Naive thymus-derived CD8-positive, alpha-beta T cell (primary cell): ENCODE measurements around the gene CXCR4. TPM values are rescaled to one million over a fixed set of nuclear protein-coding genes. Genes with fewer than 3 reads are reported as not detected.

Source experiments
- ATAC-seq, 2 donors: fragments of 150-1000 bp; cut with Tn5 transposase in 1 of 2; sonication (Bioruptor Pico), chemical (Tn5 transposase) in 1 of 2; 1 replicate in 1 of 2; 2 replicates in 1 of 2; pipeline ENCODE4 v1.10.0; 2021; ENCODE audit warnings: mild to moderate bottlenecking in 2 of 2, moderate library complexity in 2 of 2
- POLR2A ChIA-PET: fragments of 350-600 bp; sonication (Branson Sonifier 250); formaldehyde crosslinking; loops from one replicate; lab custom pipeline; 2021; ENCODE audit warnings: antibody characterized with exemption; lab: Charles Lee
- DNase-seq, 10 donors: peaks; one replicate each; pipeline versions ENCODE4 v3.0.0 to v3.0.0-alpha.2; 2020 to 2022
- H3K27ac Mint-ChIP-seq, 10 donors: one replicate each; pipeline ENCODE4 v1.8.0; 2020 to 2022; ENCODE audit warnings: mild to moderate bottlenecking in 10 of 10, mixed read lengths in 10 of 10, moderate library complexity in 4 of 10, inconsistent platforms in 1 of 10
- H3K27me3 Mint-ChIP-seq, 5 donors: one replicate each; pipeline ENCODE4 v1.8.0; 2021 to 2022; ENCODE audit warnings: mixed read lengths in 5 of 5
- H3K36me3 Mint-ChIP-seq, 3 donors: one replicate each; pipeline ENCODE4 v1.8.0; 2020 to 2022; ENCODE audit warnings: mixed read lengths in 3 of 3, mild to moderate bottlenecking in 2 of 3, inconsistent platforms in 1 of 3
- H3K4me1 Mint-ChIP-seq, 4 donors: one replicate each; pipeline ENCODE4 v1.8.0; 2021 to 2022; ENCODE audit warnings: mixed read lengths in 4 of 4
- H3K4me3 Mint-ChIP-seq, 10 donors: one replicate each; pipeline ENCODE4 v1.8.0; 2020 to 2022; ENCODE audit warnings: mild to moderate bottlenecking in 10 of 10, mixed read lengths in 10 of 10, moderate library complexity in 6 of 10, inconsistent platforms in 1 of 10
- H3K9me3 Mint-ChIP-seq, 9 donors: one replicate each; pipeline ENCODE4 v1.8.0; 2020 to 2022; ENCODE audit warnings: mixed read lengths in 9 of 9, mild to moderate bottlenecking in 3 of 9, inconsistent platforms in 1 of 9, moderate library complexity in 1 of 9
- polyA plus RNA-seq, 3 donors: library from polyadenylated mRNA; unstranded; fragments of 300-500 nt; fragmentation: Illumina TruSeq; gene quantifications; one replicate each; pipeline ENCODE4 v1.2.3, GENCODE V29; 2021
- total RNA-seq, 8 experiments: library from RNA in 2 of 8; stranded (reverse) in 2 of 8; gene quantifications; one replicate each; pipeline ENCODE4 v1.2.3 and lab custom pipeline; 2021 to 2026

CXCR4 gene
- total and polyA plus RNA-seq, 5 experiments from 2014 or later: 366 to 1,161 (median 439) TPM

DNA sequence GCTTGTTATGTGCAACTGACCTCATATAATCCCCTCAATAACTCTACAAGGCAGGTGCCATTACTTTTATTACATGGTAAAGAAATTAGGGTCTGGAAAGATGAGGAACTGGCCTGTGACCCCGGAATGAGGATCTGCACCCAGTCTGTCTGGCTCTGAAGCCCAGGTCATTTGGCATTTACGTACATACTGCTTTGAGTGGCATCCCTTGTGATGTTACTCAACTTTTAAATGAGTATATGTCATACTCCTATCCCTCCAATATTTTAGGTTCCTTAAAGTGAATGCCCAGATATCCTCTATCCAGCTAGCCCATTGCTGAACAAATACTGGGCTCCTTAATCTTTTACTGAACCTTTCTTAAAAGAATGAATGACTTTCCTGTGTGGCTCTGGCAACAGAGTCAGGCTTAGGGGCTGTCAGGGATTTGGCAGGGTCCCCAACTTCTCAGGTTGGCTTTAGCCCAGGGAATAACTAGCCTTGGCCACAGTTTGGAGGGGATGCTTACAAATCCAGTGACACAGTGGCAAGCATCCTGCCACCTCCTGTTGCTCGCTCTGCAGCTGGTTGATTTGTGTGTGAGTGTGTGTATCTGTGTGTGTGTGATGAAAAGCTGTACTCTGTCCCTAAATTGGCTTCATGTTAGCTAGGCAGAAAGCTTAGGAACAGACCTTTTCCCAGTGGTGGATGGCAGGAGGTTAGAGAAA, 3.4 kb upstream of the CXCR4 start:
- POLR2A ChIA-PET: interaction anchor here (1.0 to 10.3 kb wide), 2 partner anchors 9 to 14 kb away, joined by 4 to 280 read pairs; no protein-coding TSS in a partner anchor
- Mint-ChIP-seq H3K4me1 (peaks cover 40 to 78% (median 72%) of the 10 kb centered on the region in 4 donors), H3K27ac (peak overlapping the region; percentile 61 to 100 (median 100)), H3K9me3 (peaks cover 0 to 10% (median 0%) of the 10 kb centered on the region in 9 donors), H3K36me3 (peaks cover 0 to 10% (median 9%) of the 10 kb centered on the region in 3 donors), H3K4me3 (peak overlapping the region in 8 of 10 donors; percentile 30 to 99 (median 44)), H3K27me3 (peaks cover 0 to 7% (median 0%) of the 10 kb centered on the region in 5 donors)
- DNase-seq: no peak
- no peak for ATAC-seq

GRCh38 chr2:136119717-136120675, 2.0 kb upstream of the CXCR4 start:
- Mint-ChIP-seq H3K4me1 (peaks cover 40 to 78% (median 68%) of the 10 kb centered on the region in 4 donors), H3K27me3 (peaks cover 0 to 7% (median 0%) of the 10 kb centered on the region in 5 donors), H3K36me3 (peaks cover 7 to 22% (median 22%) of the 10 kb centered on the region in 3 donors), H3K4me3 (peak overlapping the region; percentile 93 to 100 (median 99)), H3K9me3 (peaks cover 0 to 10% (median 0%) of the 10 kb centered on the region in 9 donors), H3K27ac (peak overlapping the region; percentile 99 to 100 (median 100))
- DNase-seq (peak in 2 of 10 donors; percentile 28), ATAC-seq (no peak)
- POLR2A ChIA-PET: interaction anchor here (0.5 to 11.4 kb wide), 15 partner anchors 12 to 264 kb away, joined by 3 to 703 read pairs (median 6); partner anchors contain the start of gene DARS1

- peak overlapping the region; percentile 93 to 100 (median 99) for H3K4me3 Mint-ChIP-seq
- POLR2A ChIA-PET: interaction anchor here (0.5 to 11.4 kb wide), 24 partner anchors 12 to 265 kb away, joined by 3 to 703 read pairs (median 4); partner anchors contain the start of gene DARS1
- H3K4me1 Mint-ChIP-seq: peaks cover 42 to 78% (median 66%) of the 10 kb centered on the region in 4 donors
- peak; percentile 57 to 58 for ATAC-seq
- H3K27me3 Mint-ChIP-seq: peaks cover 0 to 7% (median 0%) of the 10 kb centered on the region in 5 donors
- H3K9me3 Mint-ChIP-seq: peaks cover 0 to 10% (median 0%) of the 10 kb centered on the region in 9 donors
- H3K36me3 Mint-ChIP-seq: peaks cover 15 to 32% (median 29%) of the 10 kb centered on the region in 3 donors
- H3K27ac Mint-ChIP-seq: peak overlapping the region; percentile 99 to 100 (median 100)
- DNase-seq: peak; percentile 78 to 97 (median 88)
Measured at GRCh38 chr2:136118819-136119716, 1.1 kb upstream of the CXCR4 start.

DNA sequence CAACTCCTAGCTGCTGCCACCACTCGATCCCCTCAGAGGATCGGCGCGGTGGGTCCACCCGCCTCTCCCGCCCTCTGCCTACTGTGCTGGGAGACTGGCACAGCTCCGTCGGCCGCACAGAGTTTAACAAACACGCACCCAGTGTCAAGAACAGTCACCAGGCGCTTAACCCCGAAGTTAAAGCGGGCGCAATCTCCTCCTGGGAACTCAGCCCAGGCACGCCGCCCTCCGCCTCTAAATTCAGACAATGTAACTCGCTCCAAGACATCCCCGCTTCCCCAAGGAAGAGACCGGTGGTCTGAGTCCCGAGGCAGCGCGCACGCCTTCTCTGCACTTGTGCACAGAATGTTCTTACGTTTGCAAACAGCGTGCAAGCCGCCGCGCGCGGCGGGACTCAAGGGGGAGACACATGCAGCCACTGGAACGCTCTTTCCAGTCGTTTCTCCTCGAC, 533 bp downstream of the CXCR4 start:
- ATAC-seq (peak; percentile 2 to 4), DNase-seq (peak in 4 of 10 donors; percentile 41 to 80 (median 46))
- H3K9me3 Mint-ChIP-seq: peaks cover 0 to 10% (median 0%) of the 10 kb centered on the region in 9 donors
- H3K27me3 Mint-ChIP-seq: peaks cover 0 to 7% (median 0%) of the 10 kb centered on the region in 5 donors
- H3K27ac Mint-ChIP-seq: peak overlapping the region; percentile 99 to 100 (median 100)
- H3K4me1 Mint-ChIP-seq: peaks cover 45 to 78% (median 67%) of the 10 kb centered on the region in 4 donors
- POLR2A ChIA-PET: interaction anchor here (0.7 to 11.4 kb wide), 20 partner anchors 9 to 273 kb away, joined by 3 to 703 read pairs (median 5); partner anchors contain the start of gene DARS1
- peak overlapping the region; percentile 93 to 100 (median 99) for H3K4me3 Mint-ChIP-seq
- H3K36me3 Mint-ChIP-seq: peaks cover 20 to 48% (median 46%) of the 10 kb centered on the region in 3 donors

- peaks cover 20 to 51% (median 46%) of the 10 kb centered on the region in 3 donors for H3K36me3 Mint-ChIP-seq
- H3K27ac Mint-ChIP-seq: peak overlapping the region; percentile 99 to 100 (median 100)
- peak overlapping the region; percentile 93 to 100 (median 99) for H3K4me3 Mint-ChIP-seq
- H3K9me3 Mint-ChIP-seq: peaks cover 0 to 10% (median 0%) of the 10 kb centered on the region in 9 donors
- peak; percentile 27 to 31 for ATAC-seq
- H3K4me1 Mint-ChIP-seq: peaks cover 47 to 77% (median 65%) of the 10 kb centered on the region in 4 donors
- peak; percentile 50 to 87 (median 82) for DNase-seq
- POLR2A ChIA-PET: interaction anchor here (0.6 to 11.4 kb wide), 22 partner anchors 9 to 273 kb away, joined by 3 to 703 read pairs (median 5); partner anchors contain the start of gene DARS1
- H3K27me3 Mint-ChIP-seq: peaks cover 0 to 7% (median 0%) of the 10 kb centered on the region in 5 donors
Measured at GRCh38 chr2:136116813-136117390, 1.0 kb downstream of the CXCR4 start.

DNA sequence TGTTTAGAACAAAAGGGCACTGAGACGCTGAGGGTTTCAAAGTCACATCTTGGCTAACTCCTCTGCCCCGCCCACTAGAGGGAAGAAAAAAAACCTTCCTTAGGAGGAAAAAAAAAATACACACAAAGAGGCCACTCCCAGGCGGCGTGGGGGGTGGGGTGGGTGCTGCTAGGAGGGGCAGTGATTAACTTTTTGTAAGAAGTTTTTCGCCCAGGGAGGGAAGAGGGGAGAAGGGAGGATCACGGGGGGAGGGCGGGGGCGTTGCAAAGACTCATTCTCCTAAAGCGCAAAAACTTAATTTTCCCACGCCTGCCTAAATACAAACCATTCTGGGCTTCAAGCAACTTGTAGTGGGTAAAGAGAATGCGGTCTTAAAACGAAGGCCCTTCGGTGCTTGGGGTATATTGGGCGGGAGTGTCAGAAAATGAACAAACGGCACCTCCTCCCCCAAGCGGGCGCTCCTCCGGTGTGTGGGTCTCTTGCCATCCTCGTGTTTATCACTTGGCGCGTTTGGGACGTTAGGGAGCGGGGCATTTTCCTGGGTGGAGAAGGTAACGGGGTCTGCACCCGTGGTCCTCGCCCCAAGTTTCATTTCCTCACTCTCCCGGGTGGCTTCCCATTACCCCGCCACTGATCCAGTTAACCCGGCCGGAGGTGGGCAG, 1.7 kb downstream of the CXCR4 start:
- peaks cover 43 to 76% (median 64%) of the 10 kb centered on the region in 4 donors for H3K4me1 Mint-ChIP-seq
- ATAC-seq (peak; percentile 21 to 35), DNase-seq (peak; percentile 81 to 97 (median 90))
- POLR2A ChIA-PET: interaction anchor here (0.6 to 11.4 kb wide), 17 partner anchors 8 to 274 kb away, joined by 3 to 703 read pairs (median 5); partner anchors contain the start of gene DARS1
- peaks cover 0 to 7% (median 0%) of the 10 kb centered on the region in 5 donors for H3K27me3 Mint-ChIP-seq
- peaks cover 0 to 10% (median 0%) of the 10 kb centered on the region in 9 donors for H3K9me3 Mint-ChIP-seq
- peaks cover 20 to 51% (median 46%) of the 10 kb centered on the region in 3 donors for H3K36me3 Mint-ChIP-seq
- peak overlapping the region; percentile 78 to 100 (median 96) for H3K27ac Mint-ChIP-seq
- H3K4me3 Mint-ChIP-seq: peak overlapping the region; percentile 93 to 100 (median 99)

DNA sequence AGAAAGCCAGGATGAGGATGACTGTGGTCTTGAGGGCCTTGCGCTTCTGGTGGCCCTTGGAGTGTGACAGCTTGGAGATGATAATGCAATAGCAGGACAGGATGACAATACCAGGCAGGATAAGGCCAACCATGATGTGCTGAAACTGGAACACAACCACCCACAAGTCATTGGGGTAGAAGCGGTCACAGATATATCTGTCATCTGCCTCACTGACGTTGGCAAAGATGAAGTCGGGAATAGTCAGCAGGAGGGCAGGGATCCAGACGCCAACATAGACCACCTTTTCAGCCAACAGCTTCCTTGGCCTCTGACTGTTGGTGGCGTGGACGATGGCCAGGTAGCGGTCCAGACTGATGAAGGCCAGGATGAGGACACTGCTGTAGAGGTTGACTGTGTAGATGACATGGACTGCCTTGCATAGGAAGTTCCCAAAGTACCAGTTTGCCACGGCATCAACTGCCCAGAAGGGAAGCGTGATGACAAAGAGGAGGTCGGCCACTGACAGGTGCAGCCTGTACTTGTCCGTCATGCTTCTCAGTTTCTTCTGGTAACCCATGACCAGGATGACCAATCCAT, 2.7 kb downstream of the CXCR4 start:
- POLR2A ChIA-PET: interaction anchor here (0.7 to 11.4 kb wide), 6 partner anchors 16 to 267 kb away, joined by 3 to 703 read pairs (median 4); partner anchors contain the start of gene DARS1
- Mint-ChIP-seq H3K4me1 (peaks cover 43 to 72% (median 59%) of the 10 kb centered on the region in 4 donors), H3K9me3 (peaks cover 0 to 10% (median 0%) of the 10 kb centered on the region in 9 donors), H3K4me3 (peak overlapping the region; percentile 93 to 100 (median 99)), H3K27ac (peak overlapping the region; percentile 88 to 100 (median 96)), H3K36me3 (peaks cover 20 to 51% (median 46%) of the 10 kb centered on the region in 3 donors), H3K27me3 (peaks cover 0 to 7% (median 0%) of the 10 kb centered on the region in 5 donors)
- ATAC-seq: no peak
- peak in 5 of 10 donors; percentile 37 to 68 (median 51) for DNase-seq

GRCh38 chr2:136114382-136114781, 3.6 kb downstream of the CXCR4 start:
- H3K4me1 Mint-ChIP-seq: peaks cover 41 to 71% (median 53%) of the 10 kb centered on the region in 4 donors
- H3K27ac Mint-ChIP-seq: peak overlapping the region; percentile 67 to 100 (median 90)
- peak in 1 of 10 donors; percentile 40 for DNase-seq
- H3K27me3 Mint-ChIP-seq: peaks cover 0 to 7% (median 0%) of the 10 kb centered on the region in 5 donors
- ATAC-seq: no peak
- H3K36me3 Mint-ChIP-seq: peaks cover 20 to 51% (median 46%) of the 10 kb centered on the region in 3 donors
- peak overlapping the region; percentile 75 to 100 (median 99) for H3K4me3 Mint-ChIP-seq
- H3K9me3 Mint-ChIP-seq: peaks cover 0 to 10% (median 0%) of the 10 kb centered on the region in 9 donors
- POLR2A ChIA-PET: interaction anchor here (0.9 to 11.4 kb wide), 5 partner anchors 17 to 268 kb away, joined by 3 to 703 read pairs (median 4); partner anchors contain the start of gene DARS1

GRCh38 chr2:136113209-136113971, 4.6 kb downstream of the CXCR4 start:
- H3K27me3 Mint-ChIP-seq: peaks cover 0 to 7% (median 0%) of the 10 kb centered on the region in 5 donors
- POLR2A ChIA-PET: interaction anchor here (0.5 to 11.4 kb wide), 6 partner anchors 12 to 144 kb away, joined by 3 to 703 read pairs (median 4); partner anchors contain the start of gene DARS1
- peaks cover 37 to 74% (median 52%) of the 10 kb centered on the region in 4 donors for H3K4me1 Mint-ChIP-seq
- H3K4me3 Mint-ChIP-seq: peak overlapping the region; percentile 75 to 100 (median 99)
- H3K36me3 Mint-ChIP-seq: peaks cover 20 to 51% (median 46%) of the 10 kb centered on the region in 3 donors
- peaks cover 0 to 10% (median 0%) of the 10 kb centered on the region in 9 donors for H3K9me3 Mint-ChIP-seq
- peak overlapping the region; percentile 67 to 100 (median 90) for H3K27ac Mint-ChIP-seq
- ATAC-seq: no peak
- DNase-seq: peak in 2 of 10 donors; percentile 35 to 57
